Measurements from ENCODE around the gene ARHGAP26. TPM values are rescaled to one million over a fixed set of nuclear protein-coding genes. Genes with fewer than 3 reads are reported as not detected.

The ARHGAP26 gene
- total RNA-seq, 1 experiment from 2014 or later = 34.5 TPM

DNA sequence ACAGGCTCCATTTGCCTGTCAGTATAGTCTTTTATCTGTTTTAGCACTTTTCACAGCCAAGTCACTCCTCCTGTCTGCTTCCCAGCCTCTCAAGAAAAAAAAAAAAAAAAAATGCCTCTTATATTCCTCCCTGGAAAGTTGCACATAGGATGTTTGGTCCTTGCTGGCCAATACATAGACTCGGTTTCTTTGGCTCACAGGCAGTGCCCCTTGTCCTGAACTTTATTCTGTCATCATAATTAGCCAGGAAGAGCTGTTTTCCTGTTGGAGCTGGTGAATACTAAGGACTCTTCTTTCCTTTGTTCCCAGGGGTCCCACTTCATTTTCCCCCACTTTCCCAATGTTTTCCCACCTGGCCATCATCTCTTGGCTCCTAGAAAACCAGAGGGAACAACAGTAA is 442.1 kb downstream of the ARHGAP26 start:
- CTCF ChIA-PET = no interaction called here
- Histone ChIP-seq H3K4me2 (ENCODE audit: low read length) (no peak overlapping the region), H3K36me3 (ENCODE audit: control insufficient read depth in 1 of 2, insufficient read depth in 2 of 2, low read length in 2 of 2) (no peaks in the 10 kb centered on the region), H3K79me2 (ENCODE audit: insufficient read depth, low read length) (no peaks in the 10 kb centered on the region), H3K4me1 (ENCODE audit: control insufficient read depth in 1 of 2, insufficient read depth in 2 of 2, low read length in 2 of 2) (no peaks in the 10 kb centered on the region), H3K9ac (ENCODE audit: low read length) (no peak overlapping the region), H2AFZ (ENCODE audit: low read depth, low read length, poor library complexity, severe bottlenecking) (no peak overlapping the region), H4K20me1 (ENCODE audit: insufficient read depth) (no peaks in the 10 kb centered on the region), H3K9me2 (ENCODE audit: insufficient read depth) (no peaks in the 10 kb centered on the region), H3K27ac (ENCODE audit: low read depth, low read length) (no peak overlapping the region), H3K27me3 (ENCODE audit: insufficient read depth, low read length) (no peaks in the 10 kb centered on the region), H3K4me3 (replicated peaks in 1 of 2; ENCODE audit: low read depth in 1 of 2, low read length in 2 of 2) (no peak overlapping the region), H3K9me3 (ENCODE audit: control insufficient read depth in 1 of 2, insufficient read depth in 1 of 2, low read depth in 1 of 2, low read length in 2 of 2) (no peaks in the 10 kb centered on the region)
- DNase-seq (ENCODE audit: low read depth, low spot score) (no peak), ATAC-seq (no peak)
- TF ChIP-seq YY1 (IDR thresholded peaks at IDR 0.05; ENCODE audit: extremely low read depth, insufficient replicate concordance, low read depth, low read length) = no peak
- TF ChIP-seq, protein P1, sequence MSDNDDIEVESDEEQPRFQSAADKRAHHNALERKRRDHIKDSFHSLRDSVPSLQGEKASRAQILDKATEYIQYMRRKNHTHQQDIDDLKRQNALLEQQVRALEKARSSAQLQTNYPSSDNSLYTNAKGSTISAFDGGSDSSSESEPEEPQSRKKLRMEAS (IDR thresholded peaks at IDR 0.05) = no peak
- RAD21 ChIA-PET (ENCODE audit: low non-redundant PET in 1 of 2, low total read pairs in 2 of 2, uncharacterized antibody in 2 of 2, unreplicated experiment in 2 of 2) = no interaction called here
- intact Hi-C loops (cut with micrococcal nuclease) = no loop called here
- BruUV-seq (replicated peaks) = no TSS peak
- POLR2A ChIA-PET = no interaction called here

DNA sequence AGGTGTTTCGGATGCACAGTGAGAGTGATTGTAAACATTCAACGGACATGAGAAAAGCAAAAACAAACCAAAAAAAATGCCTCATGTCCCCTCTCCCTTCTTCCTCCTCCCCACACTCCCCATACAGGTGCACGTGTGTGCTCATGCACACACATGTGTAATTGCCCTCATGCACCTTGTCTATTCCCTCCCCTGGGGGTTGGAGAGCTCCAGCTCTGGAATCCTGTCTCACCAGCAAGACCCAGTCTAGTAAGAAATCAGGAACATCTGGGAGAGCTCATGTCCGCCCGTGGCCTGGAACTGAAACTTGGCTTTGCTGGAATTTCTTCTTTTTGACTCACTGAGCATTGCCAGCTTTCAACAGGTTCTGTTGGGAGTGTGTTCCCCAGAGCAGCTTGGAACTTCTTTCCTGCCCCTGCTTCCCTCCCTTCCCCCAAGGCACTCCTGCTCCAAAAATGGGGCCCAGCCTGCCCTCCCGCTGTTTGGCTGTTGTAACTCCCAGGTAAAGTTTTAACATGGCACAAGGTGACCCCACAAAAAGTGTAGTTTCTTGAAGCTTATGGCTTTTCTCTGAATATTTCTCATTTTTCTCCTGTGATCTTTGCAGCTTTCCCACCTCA is 443.2 kb downstream of the ARHGAP26 start:
- DNase-seq (ENCODE audit: low read depth, low spot score) (no peak), ATAC-seq (no peak)
- no peaks in the 10 kb centered on the region for H3K4me1 ChIP-seq (ENCODE audit: control insufficient read depth in 1 of 2, insufficient read depth in 2 of 2, low read length in 2 of 2)
- POLR2A ChIA-PET = no interaction called here
- no TSS peak for BruUV-seq (replicated peaks)
- CTCF ChIA-PET = no interaction called here
- H3K27me3 ChIP-seq (ENCODE audit: insufficient read depth, low read length) = no peaks in the 10 kb centered on the region
- intact Hi-C loops (cut with micrococcal nuclease) = no loop called here
- H3K4me2 ChIP-seq (ENCODE audit: low read length) = no peak overlapping the region
- H3K79me2 ChIP-seq (ENCODE audit: insufficient read depth, low read length) = no peaks in the 10 kb centered on the region
- H4K20me1 ChIP-seq (ENCODE audit: insufficient read depth) = no peaks in the 10 kb centered on the region
- no peaks in the 10 kb centered on the region for H3K9me3 ChIP-seq (ENCODE audit: control insufficient read depth in 1 of 2, insufficient read depth in 1 of 2, low read depth in 1 of 2, low read length in 2 of 2)
- H2AFZ ChIP-seq (ENCODE audit: low read depth, low read length, poor library complexity, severe bottlenecking) = no peak overlapping the region
- H3K9ac ChIP-seq (ENCODE audit: low read length) = no peak overlapping the region
- no peak overlapping the region for H3K27ac ChIP-seq (ENCODE audit: low read depth, low read length)
- RAD21 ChIA-PET (ENCODE audit: low non-redundant PET in 1 of 2, low total read pairs in 2 of 2, uncharacterized antibody in 2 of 2, unreplicated experiment in 2 of 2) = no interaction called here
- no peaks in the 10 kb centered on the region for H3K9me2 ChIP-seq (ENCODE audit: insufficient read depth)
- no peaks in the 10 kb centered on the region for H3K36me3 ChIP-seq (ENCODE audit: control insufficient read depth in 1 of 2, insufficient read depth in 2 of 2, low read length in 2 of 2)
- no peak overlapping the region for H3K4me3 ChIP-seq (replicated peaks in 1 of 2; ENCODE audit: low read depth in 1 of 2, low read length in 2 of 2)
- TF ChIP-seq, protein P2, sequence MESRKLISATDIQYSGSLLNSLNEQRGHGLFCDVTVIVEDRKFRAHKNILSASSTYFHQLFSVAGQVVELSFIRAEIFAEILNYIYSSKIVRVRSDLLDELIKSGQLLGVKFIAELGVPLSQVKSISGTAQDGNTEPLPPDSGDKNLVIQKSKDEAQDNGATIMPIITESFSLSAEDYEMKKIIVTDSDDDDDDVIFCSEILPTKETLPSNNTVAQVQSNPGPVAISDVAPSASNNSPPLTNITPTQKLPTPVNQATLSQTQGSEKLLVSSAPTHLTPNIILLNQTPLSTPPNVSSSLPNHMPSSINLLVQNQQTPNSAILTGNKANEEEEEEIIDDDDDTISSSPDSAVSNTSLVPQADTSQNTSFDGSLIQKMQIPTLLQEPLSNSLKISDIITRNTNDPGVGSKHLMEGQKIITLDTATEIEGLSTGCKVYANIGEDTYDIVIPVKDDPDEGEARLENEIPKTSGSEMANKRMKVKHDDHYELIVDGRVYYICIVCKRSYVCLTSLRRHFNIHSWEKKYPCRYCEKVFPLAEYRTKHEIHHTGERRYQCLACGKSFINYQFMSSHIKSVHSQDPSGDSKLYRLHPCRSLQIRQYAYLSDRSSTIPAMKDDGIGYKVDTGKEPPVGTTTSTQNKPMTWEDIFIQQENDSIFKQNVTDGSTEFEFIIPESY (IDR thresholded peaks at IDR 0.05; ENCODE audit: extremely low read depth, insufficient replicate concordance, low read length) = no peak
- TF ChIP-seq POLR2AphosphoS5 (IDR thresholded peaks at IDR 0.05; ENCODE audit: low read depth, low read length) (no peak), EGR1 (IDR thresholded peaks at IDR 0.05; ENCODE audit: low read depth) (no peak), ZNF274 (IDR thresholded peaks at IDR 0.05; ENCODE audit: low read depth, low read length) (no peak), TCF7L2 (IDR thresholded peaks at IDR 0.05; ENCODE audit: borderline replicate concordance, extremely low read depth, insufficient read depth, insufficient read length) (no peak), JUND (IDR thresholded peaks at IDR 0.05) (no peak), EZH2 (IDR thresholded peaks at IDR 0.05) (no peak), SP1 (IDR thresholded peaks at IDR 0.05; ENCODE audit: low read depth) (no peak), YY1 (IDR thresholded peaks at IDR 0.05; ENCODE audit: extremely low read depth, insufficient replicate concordance, low read depth, low read length) (no peak), ELF1 (IDR thresholded peaks at IDR 0.05; ENCODE audit: borderline replicate concordance, low read depth) (no peak), CBX3 (IDR thresholded peaks at IDR 0.05; ENCODE audit: low read depth) (no peak)
- TF ChIP-seq, protein P3, sequence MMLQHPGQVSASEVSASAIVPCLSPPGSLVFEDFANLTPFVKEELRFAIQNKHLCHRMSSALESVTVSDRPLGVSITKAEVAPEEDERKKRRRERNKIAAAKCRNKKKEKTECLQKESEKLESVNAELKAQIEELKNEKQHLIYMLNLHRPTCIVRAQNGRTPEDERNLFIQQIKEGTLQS (IDR thresholded peaks at IDR 0.05) = no peak
- TF ChIP-seq, protein P1 (IDR thresholded peaks at IDR 0.05) = no peak
- TF ChIP-seq, protein P4, sequence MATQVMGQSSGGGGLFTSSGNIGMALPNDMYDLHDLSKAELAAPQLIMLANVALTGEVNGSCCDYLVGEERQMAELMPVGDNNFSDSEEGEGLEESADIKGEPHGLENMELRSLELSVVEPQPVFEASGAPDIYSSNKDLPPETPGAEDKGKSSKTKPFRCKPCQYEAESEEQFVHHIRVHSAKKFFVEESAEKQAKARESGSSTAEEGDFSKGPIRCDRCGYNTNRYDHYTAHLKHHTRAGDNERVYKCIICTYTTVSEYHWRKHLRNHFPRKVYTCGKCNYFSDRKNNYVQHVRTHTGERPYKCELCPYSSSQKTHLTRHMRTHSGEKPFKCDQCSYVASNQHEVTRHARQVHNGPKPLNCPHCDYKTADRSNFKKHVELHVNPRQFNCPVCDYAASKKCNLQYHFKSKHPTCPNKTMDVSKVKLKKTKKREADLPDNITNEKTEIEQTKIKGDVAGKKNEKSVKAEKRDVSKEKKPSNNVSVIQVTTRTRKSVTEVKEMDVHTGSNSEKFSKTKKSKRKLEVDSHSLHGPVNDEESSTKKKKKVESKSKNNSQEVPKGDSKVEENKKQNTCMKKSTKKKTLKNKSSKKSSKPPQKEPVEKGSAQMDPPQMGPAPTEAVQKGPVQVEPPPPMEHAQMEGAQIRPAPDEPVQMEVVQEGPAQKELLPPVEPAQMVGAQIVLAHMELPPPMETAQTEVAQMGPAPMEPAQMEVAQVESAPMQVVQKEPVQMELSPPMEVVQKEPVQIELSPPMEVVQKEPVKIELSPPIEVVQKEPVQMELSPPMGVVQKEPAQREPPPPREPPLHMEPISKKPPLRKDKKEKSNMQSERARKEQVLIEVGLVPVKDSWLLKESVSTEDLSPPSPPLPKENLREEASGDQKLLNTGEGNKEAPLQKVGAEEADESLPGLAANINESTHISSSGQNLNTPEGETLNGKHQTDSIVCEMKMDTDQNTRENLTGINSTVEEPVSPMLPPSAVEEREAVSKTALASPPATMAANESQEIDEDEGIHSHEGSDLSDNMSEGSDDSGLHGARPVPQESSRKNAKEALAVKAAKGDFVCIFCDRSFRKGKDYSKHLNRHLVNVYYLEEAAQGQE (IDR thresholded peaks at IDR 0.05; ENCODE audit: low read depth) = no peak
